Heart right ventricle (tissue), 16 donors: Measurements from ENCODE around the gene TMEM40. TPM values are rescaled to one million over a fixed set of nuclear protein-coding genes. Genes with fewer than 3 reads are reported as not detected.

ENCODE experiments used
- ATAC-seq, 8 donors: fragments of 200-7000 bp; cut with Tn5 transposase; one replicate each; pipeline ENCODE4 v1.9.1; 2020; ENCODE audit warnings: mild to moderate bottlenecking in 8 of 8, moderate library complexity in 8 of 8, moderate number of reproducible peaks in 1 of 8
- DNase-seq, 2 donors: peaks; one replicate each; pipeline ENCODE4 v3.0.0-alpha.2; 2020
- H3K27ac ChIP-seq, 10 donors: fragments of 200-600 bp; sonication (generic) in 2 of 10; one replicate each; pipeline versions ENCODE4 v1.5.0 to v1.8.0; 2020 to 2022; ENCODE audit warnings: mild to moderate bottlenecking in 3 of 10
- H3K27me3 ChIP-seq, 7 donors: fragments of 200-600 bp; one replicate each; pipeline ENCODE4 v1.8.0; 2021 to 2022; ENCODE audit warnings: mild to moderate bottlenecking in 2 of 7
- H3K36me3 ChIP-seq, 9 donors: fragments of 200-600 bp; sonication (generic) in 1 of 9; one replicate each; pipeline versions ENCODE4 v1.5.0 to v1.8.0; 2020 to 2022; ENCODE audit warnings: mild to moderate bottlenecking in 2 of 9
- H3K4me1 ChIP-seq, 9 donors: fragments of 200-600 bp; sonication (generic) in 1 of 9; one replicate each; pipeline versions ENCODE4 v1.5.0 to v1.8.0; 2020 to 2022; ENCODE audit warnings: mild to moderate bottlenecking in 4 of 9
- H3K4me3 ChIP-seq, 10 donors: fragments of 200-600 bp; sonication (generic) in 2 of 10; one replicate each; pipeline versions ENCODE4 v1.5.0 to v1.8.0; 2020 to 2022; ENCODE audit warnings: mild to moderate bottlenecking in 7 of 10, moderate library complexity in 2 of 10
- H3K9me3 ChIP-seq, 11 donors: fragments of 200-600 bp in 10 of 11; sonication (generic) in 2 of 11; one replicate each; pipeline versions ENCODE4 v1.5.0 to v1.8.0; 2013 to 2022; ENCODE audit warnings: mild to moderate bottlenecking in 2 of 11, control low read depth in 1 of 11, moderate library complexity in 1 of 11
- WGBS, 2 donors: extraction: QIAGEN DNeasy Blood & Tissue Kit; methylation state at CpG; one replicate each; pipeline ENCODE4 v1.1.7; 2013; ENCODE audit warnings: inconsistent platforms in 1 of 2; 5-methylcytosine and 5-hydroxymethylcytosine counted together
- intact Hi-C, 10 donors: fragments of 100-400 bp; cut with DNase I; formaldehyde crosslinking; loops; one replicate each; pipeline versions ENCODE4 v1.11.1 to v1.14.2; 2022
- polyA plus RNA-seq, 2 donors: library from polyadenylated mRNA; stranded (reverse); fragments of 200-250 nt; gene quantifications; one replicate each; pipeline ENCODE4 v1.2.3, GENCODE V29; 2013
- total RNA-seq, 10 donors: library from RNA; stranded (reverse); fragmentation: NEBNext Ultra II Directional in 3 of 10; extraction: Animal tissue kit (Norgen Biotek cat#: 25700) in 3 of 10; gene quantifications; one replicate each; pipeline versions ENCODE4 v1.2.1 to v1.2.4, GENCODE V29; 2021 to 2023
- TF ChIP-seq, protein P1 (sequence below), 9 donors: fragments of 200-600 bp; sonication (generic) in 2 of 9; IDR thresholded peaks; one replicate each; pipeline versions ENCODE4 v1.5.0 to v1.8.0; 2021 to 2022; ENCODE audit warnings: antibody characterized with exemption in 9 of 9, mild to moderate bottlenecking in 5 of 9, moderate library complexity in 1 of 9
- donor health status: Arrhythmogenic right ventricular cardiomyopathy.
- donor health status: ischemic (EF 13 %, LVEDD 7.1; RV severe dilation, severe dysfunction).
- donor health status: healthy with polysubstance abuse.
- donor health status: DM: no; HTN: yes; CAD: no.
- donor health status: DM: no; HTN: no; CAD: no.
- donor health status: ischemic (EF 25% LVEDD 6.9; RV normal size, moderate dysfunction).
- donor health status: ischemic (EF 25% LVEDD 5.7; RV mildly dilated, moderate dysfunction).
- donor health status: healthy.
- donor health status: DM: yes; HTN: yes; CAD: no.
- donor health status: Ischemic cardiomyopathy.
- donor health status: ischemic (EF 35%, LVEDD 5.7; RV mildly dilated, moderate dysfunction).
- donor health status: nonischemic (EF 11% LVEDD 7.7; RV severe dilation, severe dysfunction).
- donor health status: DM: yes; HTN: yes; CAD: no.
- donor health status: PGD.
- donor health status: ischemic (EF 29% LVEDD 5.4; RV normal size, mild dysfunction).
- donor health status: nonischemic (EF 23%, LVEDD 6.1; RV moderate dilation, normal function).

The TMEM40 gene
- total and polyA plus RNA-seq, 12 donors, result 0.68 to 10.1 (median 2.3) TPM

DNA sequence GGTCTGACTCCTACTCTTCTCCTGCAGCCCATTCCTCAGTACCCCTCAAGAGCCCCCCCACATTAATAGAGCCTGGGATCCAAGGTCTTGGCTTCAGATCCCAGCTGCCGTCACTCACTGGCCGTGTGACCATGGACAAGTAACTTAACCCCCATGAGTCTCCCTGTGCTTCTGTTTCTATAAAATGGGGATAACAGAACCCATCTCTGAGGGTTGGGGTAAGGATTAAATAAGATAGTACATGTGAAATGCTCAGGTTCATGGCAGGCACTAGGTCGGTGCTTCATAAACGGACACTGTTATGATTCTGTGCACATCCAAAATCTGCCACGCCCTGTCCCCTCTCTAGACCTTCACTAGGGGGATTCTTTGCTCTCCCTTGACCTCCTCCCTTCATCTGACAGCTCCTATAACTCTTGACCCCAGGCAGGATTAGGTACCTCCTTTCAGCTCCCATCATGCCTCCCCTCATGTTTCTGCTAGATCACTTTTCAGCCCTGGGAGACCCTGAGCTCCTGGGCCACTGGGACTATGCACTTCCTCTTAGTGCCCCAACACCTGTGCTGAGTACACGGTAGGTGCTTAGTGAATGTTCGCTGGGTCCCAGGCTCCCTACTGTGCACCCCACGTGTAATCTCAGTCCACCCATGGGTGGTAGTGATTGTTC is 39.0 kb upstream of the TMEM40 start:
- H3K4me3 ChIP-seq, result peak overlapping the region in 6 of 10 donors; percentile 72 to 83 (median 79)
- peaks cover 0 to 48% (median 15%) of the 10 kb centered on the region in 9 donors for H3K4me1 ChIP-seq
- no peak for DNase-seq
- H3K36me3 ChIP-seq, result peaks cover 0 to 5% (median 0%) of the 10 kb centered on the region in 9 donors
- no peak for ATAC-seq
- TF ChIP-seq, protein P1, sequence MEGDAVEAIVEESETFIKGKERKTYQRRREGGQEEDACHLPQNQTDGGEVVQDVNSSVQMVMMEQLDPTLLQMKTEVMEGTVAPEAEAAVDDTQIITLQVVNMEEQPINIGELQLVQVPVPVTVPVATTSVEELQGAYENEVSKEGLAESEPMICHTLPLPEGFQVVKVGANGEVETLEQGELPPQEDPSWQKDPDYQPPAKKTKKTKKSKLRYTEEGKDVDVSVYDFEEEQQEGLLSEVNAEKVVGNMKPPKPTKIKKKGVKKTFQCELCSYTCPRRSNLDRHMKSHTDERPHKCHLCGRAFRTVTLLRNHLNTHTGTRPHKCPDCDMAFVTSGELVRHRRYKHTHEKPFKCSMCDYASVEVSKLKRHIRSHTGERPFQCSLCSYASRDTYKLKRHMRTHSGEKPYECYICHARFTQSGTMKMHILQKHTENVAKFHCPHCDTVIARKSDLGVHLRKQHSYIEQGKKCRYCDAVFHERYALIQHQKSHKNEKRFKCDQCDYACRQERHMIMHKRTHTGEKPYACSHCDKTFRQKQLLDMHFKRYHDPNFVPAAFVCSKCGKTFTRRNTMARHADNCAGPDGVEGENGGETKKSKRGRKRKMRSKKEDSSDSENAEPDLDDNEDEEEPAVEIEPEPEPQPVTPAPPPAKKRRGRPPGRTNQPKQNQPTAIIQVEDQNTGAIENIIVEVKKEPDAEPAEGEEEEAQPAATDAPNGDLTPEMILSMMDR (IDR thresholded peaks at IDR 0.05), result no peak
- intact Hi-C loops, result loop anchor here in 2 of 10 donors (5.0 to 10.0 kb wide), 2 partner anchors 39 to 47 kb away; partner anchors contain the start of gene RPL32 (in 1 of the 2)
- H3K27ac ChIP-seq, result peak overlapping the region in 9 of 10 donors; percentile 26 to 96 (median 92)
- WGBS, 2 donors, result 50 to 54% methylated on average over 8 of the region's 8 CpGs
- no peaks in the 10 kb centered on the region for H3K9me3 ChIP-seq
- H3K27me3 ChIP-seq, result peaks cover 0 to 19% (median 0%) of the 10 kb centered on the region in 7 donors

DNA sequence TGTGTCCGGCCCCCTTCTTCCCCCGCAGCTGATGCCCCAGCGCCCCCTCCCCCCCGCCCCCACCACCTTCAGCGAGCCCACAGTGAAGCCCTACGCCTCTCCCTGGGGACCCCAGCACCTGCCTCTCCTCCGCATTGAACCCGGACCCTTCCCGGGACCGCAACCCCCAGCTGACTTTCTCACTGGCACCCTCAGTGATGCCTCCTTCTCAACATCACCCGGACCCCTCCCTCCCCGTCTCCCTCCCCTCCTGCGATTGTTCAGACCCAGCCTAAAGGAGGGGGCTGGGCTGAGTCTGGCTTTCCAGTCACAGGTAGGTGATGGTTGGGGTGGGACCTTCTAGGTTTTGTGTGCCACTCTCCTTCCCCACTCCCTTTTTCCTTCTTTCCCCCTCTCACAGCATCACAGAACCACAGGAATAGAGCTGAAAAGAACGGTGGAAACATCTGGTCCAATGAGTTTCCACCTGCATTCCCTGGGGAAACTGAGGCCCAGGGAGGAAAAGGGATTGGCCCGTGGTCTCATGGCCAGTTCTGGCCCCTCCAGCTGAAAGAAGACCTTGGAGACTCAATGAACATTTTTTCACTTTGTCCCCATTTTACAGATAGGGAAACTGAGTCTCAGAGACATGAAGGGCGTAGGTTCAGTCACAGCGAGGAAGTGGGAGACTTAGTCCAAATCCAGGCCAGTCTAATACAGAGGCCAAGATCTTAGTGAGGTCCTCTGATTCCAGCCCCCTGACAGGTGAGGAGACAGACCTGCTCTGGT is 38.2 kb upstream of the TMEM40 start:
- Histone ChIP-seq H3K36me3 (peaks cover 0 to 2% (median 0%) of the 10 kb centered on the region in 9 donors), H3K4me3 (peak overlapping the region; percentile 54 to 83 (median 76)), H3K27me3 (peaks cover 0 to 19% (median 0%) of the 10 kb centered on the region in 7 donors), H3K27ac (peak overlapping the region; percentile 9 to 96 (median 91)), H3K9me3 (no peaks in the 10 kb centered on the region), H3K4me1 (peaks cover 0 to 48% (median 15%) of the 10 kb centered on the region in 9 donors)
- ATAC-seq (peak in 4 of 8 donors; percentile 5 to 19 (median 10)), DNase-seq (no peak)
- TF ChIP-seq, protein P1 (IDR thresholded peaks at IDR 0.05), result no peak
- WGBS, 2 donors, result 34 to 46% methylated on average over 13 to 16 of the region's 17 CpGs
- intact Hi-C loops, result loop anchor here in 2 of 10 donors (5.0 to 10.0 kb wide), 2 partner anchors 40 to 47 kb away; partner anchors contain the start of gene RPL32 (in 1 of the 2)

DNA sequence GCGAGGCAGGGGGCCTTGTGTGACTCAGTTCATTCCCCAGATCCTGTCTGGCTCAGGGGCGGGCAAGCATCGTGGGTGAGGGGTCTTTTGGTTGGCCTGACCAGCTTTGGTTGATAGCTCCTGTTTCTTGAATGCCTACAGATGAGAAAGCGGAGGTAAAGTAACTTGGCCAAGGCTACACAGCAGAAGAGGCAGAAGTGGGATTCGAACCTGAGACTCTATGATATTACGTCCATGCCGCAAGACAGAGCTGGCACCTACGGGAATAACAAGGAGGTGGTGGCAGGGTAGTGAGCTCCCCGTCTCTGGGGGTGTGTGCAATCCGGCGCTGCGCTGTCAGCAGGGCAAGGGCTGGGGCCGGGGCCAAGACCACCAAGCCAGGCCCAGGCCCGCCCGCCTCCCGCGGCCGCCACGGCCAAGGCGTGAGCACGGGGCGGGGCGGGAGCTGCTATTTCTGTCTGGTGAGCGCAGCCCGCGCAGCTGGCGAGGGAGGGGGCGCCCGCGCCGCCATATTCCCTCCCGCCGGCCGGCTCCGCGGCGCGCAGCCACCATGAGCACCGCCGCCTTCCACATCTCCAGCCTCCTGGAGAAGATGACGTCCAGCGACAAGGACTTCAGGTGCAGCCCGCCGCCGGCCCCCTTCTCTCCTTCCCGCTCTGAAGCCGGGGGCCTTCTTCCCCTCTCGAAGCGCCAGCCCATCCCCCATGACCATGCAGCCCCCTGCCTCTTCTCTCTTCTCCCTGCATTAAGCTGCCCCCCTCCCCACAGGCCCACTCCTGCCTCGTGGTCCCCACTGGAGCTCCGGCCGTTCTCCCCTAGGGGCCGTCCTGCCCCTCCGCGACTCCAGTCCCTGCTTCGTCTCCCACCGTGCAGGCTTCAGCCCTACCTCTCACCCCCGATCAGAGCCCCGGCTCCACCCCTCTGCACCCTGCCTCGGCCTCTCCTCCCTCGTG is 37.4 kb upstream of the TMEM40 start, which contains the start of gene CAND2:
CAND2 (plus strand) TSS at position 510 of the 953 bp plus-strand sequence; CDS start at position 551, 41 bp downstream.
- Histone ChIP-seq H3K4me3 (peak within 1 kb of the TSS; percentile 54 to 83 (median 76)), H3K9me3 (no peaks in the 10 kb centered on the region), H3K27me3 (peaks cover 0 to 19% (median 0%) of the 10 kb centered on the region in 7 donors), H3K27ac (peak within 1 kb of the TSS; percentile 9 to 96 (median 91)), H3K4me1 (peaks cover 0 to 47% (median 15%) of the 10 kb centered on the region in 9 donors), H3K36me3 (no peaks in the 10 kb centered on the region)
- DNase-seq, result peak; percentile 75 to 78
- intact Hi-C loops, result loop anchor here in 2 of 10 donors (5.0 to 10.0 kb wide), 2 partner anchors 41 to 48 kb away; partner anchors contain the start of gene RPL32 (in 1 of the 2)
- 7% methylated on average over 47 to 60 of the region's 61 CpGs for WGBS, 2 donors
- TF ChIP-seq, protein P1 (IDR thresholded peaks at IDR 0.05), result no peak
- peak; percentile 87 to 93 (median 90) for ATAC-seq
